ENCODE data around the gene AIFM3.

Gene AIFM3

GRCh38 chr22:20972933-20973577 lies 6.0 kb downstream of the AIFM3 start:
- in situ Hi-C loops (cut with HindIII; ENCODE audit: low pct_ligation_motif_present, low sequenced_read_pairs) = no loop called here

GRCh38 chr22:20973634-20974286 lies 6.7 kb downstream of the AIFM3 start:
- TF ChIP-seq CTCF (IDR thresholded peaks at IDR 0.05; ENCODE audit: low read depth, low read length, missing control alignments) = no peak
- no peak for DNase-seq
- in situ Hi-C loops (cut with HindIII; ENCODE audit: low pct_ligation_motif_present, low sequenced_read_pairs) = no loop called here
- Histone ChIP-seq H3K36me3 (replicated peaks) (no peaks in the 10 kb centered on the region), H3K27ac (no peak overlapping the region), H3K4me3 (ENCODE audit: low read depth, low read length) (no peak overlapping the region), H3K27me3 (replicated peaks) (peaks cover 2% of the 10 kb centered on the region)

More at GRCh38 chr22:20972933-20973577, 6.0 kb downstream of the AIFM3 start:
- H3K27me3 ChIP-seq (replicated peaks) = peaks cover 2% of the 10 kb centered on the region
- DNase-seq = no peak
- no peak overlapping the region for H3K4me3 ChIP-seq (ENCODE audit: low read depth, low read length)
- H3K27ac ChIP-seq = no peak overlapping the region
- no peak for TF ChIP-seq CTCF (IDR thresholded peaks at IDR 0.05; ENCODE audit: low read depth, low read length, missing control alignments)
- no peaks in the 10 kb centered on the region for H3K36me3 ChIP-seq (replicated peaks)

GRCh38 chr22:20974336-20974955 lies 7.4 kb downstream of the AIFM3 start:
- peaks cover 2% of the 10 kb centered on the region for H3K27me3 ChIP-seq (replicated peaks)
- H3K4me3 ChIP-seq (ENCODE audit: low read depth, low read length) = no peak overlapping the region
- TF ChIP-seq CTCF (IDR thresholded peaks at IDR 0.05; ENCODE audit: low read depth, low read length, missing control alignments) = no peak
- no peak overlapping the region for H3K27ac ChIP-seq
- no peaks in the 10 kb centered on the region for H3K36me3 ChIP-seq (replicated peaks)
- in situ Hi-C loops (cut with HindIII; ENCODE audit: low pct_ligation_motif_present, low sequenced_read_pairs) = no loop called here
- DNase-seq = no peak

- in situ Hi-C loops (cut with HindIII; ENCODE audit: low pct_ligation_motif_present, low sequenced_read_pairs) = no loop called here
- Histone ChIP-seq H3K27ac (no peak overlapping the region), H3K36me3 (replicated peaks) (no peaks in the 10 kb centered on the region), H3K4me3 (ENCODE audit: low read depth, low read length) (no peak overlapping the region), H3K27me3 (replicated peaks) (peaks cover 2% of the 10 kb centered on the region)
- no peak for TF ChIP-seq CTCF (IDR thresholded peaks at IDR 0.05; ENCODE audit: low read depth, low read length, missing control alignments)
- DNase-seq = no peak
These were observed 8.7 kb downstream of the AIFM3 start for GRCh38 chr22:20975541-20976290.

GRCh38 chr22:20976291-20976877 lies 9.3 kb downstream of the AIFM3 start:
- in situ Hi-C loops (cut with HindIII; ENCODE audit: low pct_ligation_motif_present, low sequenced_read_pairs) = no loop called here
- Histone ChIP-seq H3K36me3 (replicated peaks) (no peaks in the 10 kb centered on the region), H3K27ac (no peak overlapping the region), H3K27me3 (replicated peaks) (peaks cover 2% of the 10 kb centered on the region), H3K4me3 (ENCODE audit: low read depth, low read length) (no peak overlapping the region)
- no peak for TF ChIP-seq CTCF (IDR thresholded peaks at IDR 0.05; ENCODE audit: low read depth, low read length, missing control alignments)
- no peak for DNase-seq

Measured in brain microvascular endothelial cell (primary cell).